B cell (primary cell): ENCODE measurements around the gene ANGPT4. TPM values are rescaled to one million over a fixed set of nuclear protein-coding genes. Genes with fewer than 3 reads are reported as not detected.

Experiments used
- ATAC-seq: fragments of 200-7000 bp; cut with Tn5 transposase; one replicate; pipeline ENCODE4 v1.10.0; 2021; ENCODE audit warnings: low read depth, mild to moderate bottlenecking, moderate number of reproducible peaks, moderate library complexity
- CTCF ChIA-PET: fragments of 350-600 bp; sonication (Branson Sonifier 250); formaldehyde crosslinking; loops from one replicate; lab custom pipeline; 2021; ENCODE audit warnings: antibody characterized with exemption, inconsistent platforms; lab: Charles Lee
- POLR2A ChIA-PET: fragments of 350-600 bp; sonication (Branson Sonifier 250); formaldehyde crosslinking; loops from one replicate; lab custom pipeline; 2021; ENCODE audit warnings: antibody characterized with exemption; lab: Charles Lee
- DNase-seq: peaks from one replicate; pipeline ENCODE4 v3.0.0; 2013
- H2AFZ ChIP-seq: 2 replicates; pipeline ENCODE4 v1.6.1; 2012; ENCODE audit warnings: mild to moderate bottlenecking, low read depth, low read length; ENCODE audit not compliant: insufficient read depth, poor library complexity, severe bottlenecking
- H3K27ac ChIP-seq, 2 donors: 1 replicate in 1 of 2; 2 replicates in 1 of 2; pipeline ENCODE4 v1.5.1; 2012 to 2013; ENCODE audit warnings: low read length in 2 of 2, mild to moderate bottlenecking in 2 of 2, moderate library complexity in 1 of 2
- H3K27me3 ChIP-seq, 4 experiments: fragments of 200-600 bp in 1 of 4; sonication (generic) in 1 of 4; replicated peaks in 1 of 4; 1 replicate in 2 of 4; 2 replicates in 2 of 4; pipeline versions ENCODE4 v1.6.1 to v1.7.0; 2013 to 2016; ENCODE audit warnings: low read length in 3 of 4, mild to moderate bottlenecking in 2 of 4, mixed read lengths in 1 of 4, moderate library complexity in 1 of 4; ENCODE audit not compliant: insufficient read depth in 4 of 4, control insufficient read depth in 3 of 4; ENCODE audit errors: control extremely low read depth in 1 of 4
- H3K36me3 ChIP-seq, 2 experiments: replicated peaks in 1 of 2; 1 replicate in 1 of 2; 2 replicates in 1 of 2; pipeline versions ENCODE4 v1.6.1 to v1.7.1; 2013; ENCODE audit warnings: low read length in 1 of 2; ENCODE audit not compliant: insufficient read depth in 2 of 2, control insufficient read depth in 1 of 2; ENCODE audit errors: control extremely low read depth in 1 of 2, extremely low read depth in 1 of 2
- H3K4me1 ChIP-seq, 2 donors: fragments of 200-600 bp in 1 of 2; sonication (generic) in 1 of 2; 1 replicate in 1 of 2; 2 replicates in 1 of 2; pipeline versions ENCODE4 v1.5.1 to v1.6.1; 2013 to 2017; ENCODE audit warnings: low read length in 2 of 2; ENCODE audit not compliant: control insufficient read depth in 2 of 2, insufficient read depth in 2 of 2
- H3K4me2 ChIP-seq: replicated peaks from 2 replicates; pipeline ENCODE3; 2012; ENCODE audit warnings: mild to moderate bottlenecking, low read depth, low read length; ENCODE audit not compliant: poor library complexity, severe bottlenecking
- H3K4me3 ChIP-seq, 5 experiments: fragments of 200-600 bp in 1 of 5; sonication (generic) in 1 of 5; 1 replicate in 3 of 5; 2 replicates in 2 of 5; pipeline versions ENCODE4 v1.5.1 to v1.7.0; 2011 to 2016; ENCODE audit warnings: low read length in 4 of 5, mild to moderate bottlenecking in 4 of 5, low read depth in 2 of 5, control low read depth in 1 of 5, moderate library complexity in 1 of 5; ENCODE audit not compliant: insufficient read depth in 1 of 5; ENCODE audit errors: control extremely low read depth in 1 of 5, extremely low read depth in 1 of 5
- H3K79me2 ChIP-seq: fragments of 200-600 bp; sonication (generic); one replicate; pipeline ENCODE4 v1.6.0; 2016; ENCODE audit warnings: low read length; ENCODE audit not compliant: control insufficient read depth, insufficient read depth
- H3K9ac ChIP-seq: fragments of 200-600 bp; sonication (generic); 2 replicates; pipeline ENCODE4 v1.6.1; 2017; ENCODE audit warnings: mild to moderate bottlenecking, low read length, moderate library complexity
- H3K9me3 ChIP-seq, 3 donors: one replicate each; pipeline versions ENCODE4 v1.6.1 to v1.7.1; 2013; ENCODE audit warnings: low read length in 2 of 3; ENCODE audit not compliant: control insufficient read depth in 2 of 3, insufficient read depth in 1 of 3; ENCODE audit errors: control extremely low read depth in 1 of 3
- H4K20me1 ChIP-seq: 2 replicates; pipeline ENCODE4 v1.6.0; 2012; ENCODE audit warnings: mild to moderate bottlenecking, low read length; ENCODE audit not compliant: insufficient read depth, control insufficient read depth, poor library complexity, severe bottlenecking
- H3K27ac Mint-ChIP-seq: one replicate; pipeline ENCODE4 v1.8.0; 2021; ENCODE audit warnings: mixed read lengths
- H3K27me3 Mint-ChIP-seq: one replicate; pipeline ENCODE4 v1.8.0; 2021; ENCODE audit warnings: mixed read lengths
- H3K4me1 Mint-ChIP-seq: one replicate; pipeline ENCODE4 v1.8.0; 2021; ENCODE audit warnings: mixed read lengths
- H3K4me3 Mint-ChIP-seq: one replicate; pipeline ENCODE4 v1.8.0; 2021; ENCODE audit warnings: mixed read lengths
- H3K9me3 Mint-ChIP-seq: one replicate; pipeline ENCODE4 v1.8.0; 2022; ENCODE audit warnings: mixed read lengths; ENCODE audit not compliant: insufficient read depth
- EZH2 ChIP-seq: IDR thresholded peaks from 2 replicates; pipeline ENCODE4 v1.6.1; 2012; ENCODE audit warnings: borderline replicate concordance, low read depth, mild to moderate bottlenecking, moderate library complexity, low read length; ENCODE audit not compliant: insufficient read depth, poor library complexity, severe bottlenecking
- WGBS: methylation state at CpG from one replicate; pipeline ENCODE4 v1.1.5; 2013; ENCODE audit warnings: missing lambda C conversion rate; ENCODE audit not compliant: insufficient coverage; 5-methylcytosine and 5-hydroxymethylcytosine counted together
- intact Hi-C: fragments of 100-400 bp; cut with micrococcal nuclease; formaldehyde crosslinking; loops from one replicate; pipeline ENCODE4 v1.10.0; 2022
- polyA plus RNA-seq: library from polyadenylated mRNA; depleted of rRNA; stranded (reverse); fragments of >200 nt; gene quantifications from 2 replicates; pipeline ENCODE4 v1.2.3, GENCODE V29; 2012
- total RNA-seq, 2 donors: library from RNA; stranded (reverse); fragments of 120-200 nt in 1 of 2; gene quantifications; 1 replicate in 1 of 2; 2 replicates in 1 of 2; pipeline versions ENCODE4 v1.2.3 to v1.2.4, GENCODE V29; 2013 to 2022
- TF ChIP-seq, protein P1 (sequence below): fragments of 200-600 bp; IDR thresholded peaks from one replicate; pipeline ENCODE4 v1.8.0; 2022; ENCODE audit warnings: antibody characterized with exemption, mild to moderate bottlenecking

Gene ANGPT4
- total and polyA plus RNA-seq, 2 donors (not counting 1 experiment from before 2014, with no cell fraction given) = not detected

DNA sequence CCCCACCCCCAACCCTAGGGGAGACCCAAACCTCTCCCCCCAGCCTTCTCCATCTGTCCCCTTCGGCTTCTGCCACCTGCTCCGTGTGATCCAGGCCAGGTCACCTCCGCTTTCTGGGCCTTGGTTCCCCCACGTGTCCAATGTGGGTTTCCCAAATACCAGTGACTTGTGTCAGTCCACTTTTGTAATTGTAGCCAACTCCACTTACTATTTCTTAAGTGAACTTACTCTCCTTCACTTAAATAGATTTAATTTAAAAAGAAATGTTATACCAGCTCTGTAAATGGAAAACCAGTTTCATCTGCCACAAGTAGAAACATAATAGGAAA is 92.6 kb downstream of the ANGPT4 start:
- Histone ChIP-seq H2AFZ (no peak overlapping the region), H4K20me1 (no peaks in the 10 kb centered on the region), H3K9me3 (no peaks in the 10 kb centered on the region), H3K36me3 (no peaks in the 10 kb centered on the region), H3K27me3 (peaks cover 0 to 13% (median 0%) of the 10 kb centered on the region in 4 experiments), H3K4me1 (peaks cover 0 to 3% of the 10 kb centered on the region in 2 donors), H3K4me2 (no peak overlapping the region), H3K4me3 (no peak overlapping the region), H3K79me2 (no peaks in the 10 kb centered on the region), H3K9ac (no peak overlapping the region), H3K27ac (no peak overlapping the region)
- DNase-seq (no peak), ATAC-seq (no peak)
- 95% methylated on average over 4 of the region's 4 CpGs for WGBS
- ChIA-PET POLR2A (no interaction called here), CTCF (no interaction called here)
- intact Hi-C loops = no loop called here
- Mint-ChIP-seq H3K9me3 (no peaks in the 10 kb centered on the region), H3K27me3 (peaks cover 11% of the 10 kb centered on the region), H3K4me1 (peaks cover 2% of the 10 kb centered on the region), H3K4me3 (no peak overlapping the region), H3K27ac (no peak overlapping the region)
- TF ChIP-seq EZH2 = no peak
- TF ChIP-seq, protein P1, sequence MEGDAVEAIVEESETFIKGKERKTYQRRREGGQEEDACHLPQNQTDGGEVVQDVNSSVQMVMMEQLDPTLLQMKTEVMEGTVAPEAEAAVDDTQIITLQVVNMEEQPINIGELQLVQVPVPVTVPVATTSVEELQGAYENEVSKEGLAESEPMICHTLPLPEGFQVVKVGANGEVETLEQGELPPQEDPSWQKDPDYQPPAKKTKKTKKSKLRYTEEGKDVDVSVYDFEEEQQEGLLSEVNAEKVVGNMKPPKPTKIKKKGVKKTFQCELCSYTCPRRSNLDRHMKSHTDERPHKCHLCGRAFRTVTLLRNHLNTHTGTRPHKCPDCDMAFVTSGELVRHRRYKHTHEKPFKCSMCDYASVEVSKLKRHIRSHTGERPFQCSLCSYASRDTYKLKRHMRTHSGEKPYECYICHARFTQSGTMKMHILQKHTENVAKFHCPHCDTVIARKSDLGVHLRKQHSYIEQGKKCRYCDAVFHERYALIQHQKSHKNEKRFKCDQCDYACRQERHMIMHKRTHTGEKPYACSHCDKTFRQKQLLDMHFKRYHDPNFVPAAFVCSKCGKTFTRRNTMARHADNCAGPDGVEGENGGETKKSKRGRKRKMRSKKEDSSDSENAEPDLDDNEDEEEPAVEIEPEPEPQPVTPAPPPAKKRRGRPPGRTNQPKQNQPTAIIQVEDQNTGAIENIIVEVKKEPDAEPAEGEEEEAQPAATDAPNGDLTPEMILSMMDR = no peak

DNA sequence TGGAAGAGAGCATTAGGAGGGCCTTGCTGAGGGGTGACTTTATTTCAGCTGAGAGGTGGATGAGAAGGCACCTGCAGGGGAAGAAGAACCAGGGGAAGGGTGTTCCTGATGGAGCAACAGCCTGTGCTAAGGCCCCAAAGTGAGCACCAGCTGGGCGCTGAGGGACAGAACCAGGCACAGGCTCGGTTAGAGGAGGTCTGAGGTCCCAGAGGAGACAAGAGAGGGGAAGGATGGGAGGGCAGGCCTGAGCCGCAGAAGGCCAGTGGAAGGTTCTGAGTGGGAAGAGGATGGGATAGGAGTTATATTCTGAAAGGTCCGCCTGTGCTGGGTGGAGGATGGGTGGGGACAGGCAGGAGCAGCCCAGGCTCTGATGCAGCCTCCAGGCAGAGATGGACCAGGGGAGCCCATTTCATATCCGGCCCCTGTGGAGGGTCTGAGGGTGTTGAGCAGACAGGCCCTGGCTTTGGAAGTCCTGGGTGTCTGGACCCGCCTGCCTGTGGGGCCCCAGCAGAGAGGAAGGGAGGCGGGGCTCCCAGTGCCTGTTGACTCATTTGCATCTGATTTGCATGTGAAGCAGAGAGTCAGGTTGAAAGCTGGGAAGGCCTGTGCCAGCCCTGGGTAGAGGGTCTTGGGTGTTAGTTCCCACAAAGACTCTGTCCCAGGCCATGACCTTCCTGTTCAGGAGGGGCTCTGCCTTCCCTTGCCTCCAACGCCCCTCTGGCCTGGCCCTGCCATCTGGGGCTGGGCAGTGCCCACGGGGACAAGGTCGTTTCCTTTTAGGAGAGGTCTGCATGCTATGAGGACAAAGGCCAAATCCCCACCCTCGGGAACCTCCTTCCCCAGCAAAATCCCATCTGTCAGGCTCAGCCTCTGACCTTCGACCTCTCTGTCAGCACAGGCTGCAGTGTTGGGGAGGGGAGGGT is 93.2 kb downstream of the ANGPT4 start:
- H3K9ac ChIP-seq = no peak overlapping the region
- 89% methylated on average over 12 of the region's 12 CpGs for WGBS
- H2AFZ ChIP-seq = no peak overlapping the region
- H3K27ac Mint-ChIP-seq = no peak overlapping the region
- intact Hi-C loops = no loop called here
- H3K27me3 Mint-ChIP-seq = peaks cover 11% of the 10 kb centered on the region
- TF ChIP-seq EZH2 = no peak
- TF ChIP-seq, protein P1 = no peak
- peaks cover 0 to 3% of the 10 kb centered on the region in 2 donors for H3K4me1 ChIP-seq
- no peak overlapping the region for H3K4me3 Mint-ChIP-seq
- DNase-seq (no peak), ATAC-seq (no peak)
- no peaks in the 10 kb centered on the region for H3K9me3 ChIP-seq
- H3K79me2 ChIP-seq = no peaks in the 10 kb centered on the region
- no peaks in the 10 kb centered on the region for H4K20me1 ChIP-seq
- H3K4me3 ChIP-seq = no peak overlapping the region
- ChIA-PET POLR2A (no interaction called here), CTCF (interaction anchor here (0.7 to 0.9 kb wide), 2 partner anchors 56 to 132 kb away, joined by 3 to 4 read pairs; no protein-coding TSS in a partner anchor)
- no peak overlapping the region for H3K4me2 ChIP-seq
- no peaks in the 10 kb centered on the region for H3K36me3 ChIP-seq
- H3K4me1 Mint-ChIP-seq = peaks cover 2% of the 10 kb centered on the region
- H3K27me3 ChIP-seq = peaks cover 0 to 13% (median 0%) of the 10 kb centered on the region in 4 experiments
- no peak overlapping the region for H3K27ac ChIP-seq
- no peaks in the 10 kb centered on the region for H3K9me3 Mint-ChIP-seq
